Panc1 (cell line): ENCODE measurements around the gene CCDC160. TPM values are rescaled to one million over a fixed set of nuclear protein-coding genes. Genes with fewer than 3 reads are reported as not detected.

Experiments
- ATAC-seq: fragments of 200-7000 bp; cut with Tn5 transposase; 2 replicates; pipeline ENCODE4 v1.9.1; 2020; ENCODE audit warnings: mild to moderate bottlenecking, moderate library complexity
- BruUV-seq: library from RNA; stranded (reverse); fragments of 400-500 nt; replicated peaks from 2 replicates; lab custom pipeline; 2021; lab: Mats Ljungman, UMichigan
- CTCF ChIA-PET: fragments of 300-600 bp; sonication (Branson Sonifier 250); formaldehyde crosslinking; loops from one replicate; lab custom pipeline; 2022; ENCODE audit warnings: antibody characterized with exemption; lab: Charles Lee
- POLR2A ChIA-PET: fragments of 300-600 bp; sonication (Branson Sonifier 250); formaldehyde crosslinking; loops from one replicate; lab custom pipeline; 2022; ENCODE audit warnings: antibody characterized with exemption; lab: Charles Lee
- DNase-seq: peaks from one replicate; pipeline ENCODE4 v3.0.0-alpha.2; 2010; ENCODE audit warnings: low read depth, low spot score
- H3K27ac ChIP-seq: 2 replicates; pipeline ENCODE4 v1.5.1; 2011; ENCODE audit warnings: mild to moderate bottlenecking, low read length, inconsistent platforms
- H3K27me3 ChIP-seq: fragments of 200-500 bp; sonication (Bioruptor generic); 2 replicates; pipeline ENCODE4 v1.6.0; 2014; ENCODE audit warnings: low read length, inconsistent platforms; ENCODE audit not compliant: control insufficient read depth, insufficient read depth
- H3K36me3 ChIP-seq: fragments of 200-500 bp; sonication (Bioruptor generic); 2 replicates; pipeline ENCODE4 v1.5.1; 2014; ENCODE audit warnings: inconsistent platforms, mild to moderate bottlenecking, low read length, moderate library complexity; ENCODE audit not compliant: control insufficient read depth, insufficient read depth
- H3K4me1 ChIP-seq: 2 replicates; pipeline ENCODE4 v1.5.1; 2011; ENCODE audit warnings: inconsistent platforms, mild to moderate bottlenecking, low read length, moderate library complexity; ENCODE audit not compliant: control insufficient read depth, insufficient read depth
- H3K4me3 ChIP-seq, 2 experiments: 2 replicates each; pipeline ENCODE4 v1.5.1; 2011 to 2012; ENCODE audit warnings: low read depth in 2 of 2, low read length in 2 of 2, mild to moderate bottlenecking in 2 of 2, inconsistent platforms in 1 of 2, moderate library complexity in 1 of 2
- H3K9me3 ChIP-seq: fragments of 200-500 bp; sonication (Bioruptor generic); 2 replicates; pipeline ENCODE4 v1.5.1; 2014; ENCODE audit warnings: low read depth, mild to moderate bottlenecking, inconsistent platforms, low read length, moderate library complexity; ENCODE audit not compliant: control insufficient read depth, insufficient read depth
- POLR2AphosphoS5 ChIP-seq: IDR thresholded peaks from 2 replicates; pipeline ENCODE4 v1.6.1; 2012; ENCODE audit warnings: mild to moderate bottlenecking, low read depth, low read length, moderate library complexity
- REST ChIP-seq, 2 experiments: IDR thresholded peaks; 2 replicates each; pipeline ENCODE4 v1.6.1; 2011 to 2012; ENCODE audit warnings: low read depth in 2 of 2, control low read depth in 1 of 2, low read length in 1 of 2, mild to moderate bottlenecking in 1 of 2, moderate library complexity in 1 of 2; ENCODE audit not compliant: insufficient read depth in 1 of 2
- SIN3A ChIP-seq: IDR thresholded peaks from 2 replicates; pipeline ENCODE4 v1.6.1; 2012; ENCODE audit warnings: low read depth, mild to moderate bottlenecking, low read length, moderate library complexity, borderline replicate concordance; ENCODE audit not compliant: insufficient read depth
- TCF7L2 ChIP-seq: IDR thresholded peaks from 2 replicates; pipeline ENCODE4 v1.6.1; 2011; ENCODE audit warnings: mild to moderate bottlenecking, low read depth, low read length, inconsistent platforms
- in situ Hi-C: cut with HindIII; loops from 2 replicates; pipeline ENCODE4 v1.10.0; 2016; ENCODE audit warnings: low sequenced_read_pairs, low pct_unique_long_range_greater_than_20kb
- intact Hi-C: fragments of 100-400 bp; cut with micrococcal nuclease; formaldehyde crosslinking; loops from one replicate; pipeline ENCODE4 v1.10.0; 2022; ENCODE audit not compliant: unreplicated experiment
- total RNA-seq: library from RNA; stranded (reverse); gene quantifications from one replicate; pipeline ENCODE4 v1.2.1, GENCODE V29; 2021; ENCODE audit not compliant: unreplicated experiment
- TF ChIP-seq, protein P1 (sequence below): fragments of 450-650 bp; IDR thresholded peaks from 2 replicates; pipeline ENCODE4 v1.5.1; 2017; ENCODE audit warnings: mild to moderate bottlenecking

CCDC160 gene
- total RNA-seq, 1 experiment from 2014 or later = not detected

GRCh38 chrX:134240209-134240608 is 3.2 kb downstream of the CCDC160 start:
- intact Hi-C loops (no loop called here), in situ Hi-C loops (no loop called here)
- Histone ChIP-seq H3K27me3 (peaks cover 12% of the 10 kb centered on the region), H3K4me3 (no peak overlapping the region), H3K27ac (no peak overlapping the region), H3K9me3 (no peaks in the 10 kb centered on the region), H3K36me3 (no peaks in the 10 kb centered on the region), H3K4me1 (no peaks in the 10 kb centered on the region)
- POLR2A ChIA-PET = no interaction called here
- CTCF ChIA-PET = no interaction called here
- ATAC-seq = no peak
- no peak for DNase-seq
- BruUV-seq = no TSS peak
- TF ChIP-seq POLR2AphosphoS5 (no peak), REST (IDR thresholded peaks at IDR 0.05; ENCODE audit: insufficient read depth in 1 of 2, low read depth in 2 of 2, low read length in 1 of 2) (no peak), SIN3A (no peak), TCF7L2 (no peak)
- TF ChIP-seq, protein P1, sequence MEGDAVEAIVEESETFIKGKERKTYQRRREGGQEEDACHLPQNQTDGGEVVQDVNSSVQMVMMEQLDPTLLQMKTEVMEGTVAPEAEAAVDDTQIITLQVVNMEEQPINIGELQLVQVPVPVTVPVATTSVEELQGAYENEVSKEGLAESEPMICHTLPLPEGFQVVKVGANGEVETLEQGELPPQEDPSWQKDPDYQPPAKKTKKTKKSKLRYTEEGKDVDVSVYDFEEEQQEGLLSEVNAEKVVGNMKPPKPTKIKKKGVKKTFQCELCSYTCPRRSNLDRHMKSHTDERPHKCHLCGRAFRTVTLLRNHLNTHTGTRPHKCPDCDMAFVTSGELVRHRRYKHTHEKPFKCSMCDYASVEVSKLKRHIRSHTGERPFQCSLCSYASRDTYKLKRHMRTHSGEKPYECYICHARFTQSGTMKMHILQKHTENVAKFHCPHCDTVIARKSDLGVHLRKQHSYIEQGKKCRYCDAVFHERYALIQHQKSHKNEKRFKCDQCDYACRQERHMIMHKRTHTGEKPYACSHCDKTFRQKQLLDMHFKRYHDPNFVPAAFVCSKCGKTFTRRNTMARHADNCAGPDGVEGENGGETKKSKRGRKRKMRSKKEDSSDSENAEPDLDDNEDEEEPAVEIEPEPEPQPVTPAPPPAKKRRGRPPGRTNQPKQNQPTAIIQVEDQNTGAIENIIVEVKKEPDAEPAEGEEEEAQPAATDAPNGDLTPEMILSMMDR = no peak

GRCh38 chrX:134241960-134242619 is 5.1 kb downstream of the CCDC160 start:
- in situ Hi-C loops = no loop called here
- ATAC-seq (no peak), DNase-seq (no peak)
- H3K4me1 ChIP-seq = no peaks in the 10 kb centered on the region
- intact Hi-C loops = no loop called here
- BruUV-seq = no TSS peak
- H3K27ac ChIP-seq = no peak overlapping the region
- ChIA-PET POLR2A (no interaction called here), CTCF (no interaction called here)
- no peak overlapping the region for H3K4me3 ChIP-seq
- H3K27me3 ChIP-seq = peaks cover 12% of the 10 kb centered on the region
- no peaks in the 10 kb centered on the region for H3K36me3 ChIP-seq
- TF ChIP-seq REST (IDR thresholded peaks at IDR 0.05; ENCODE audit: insufficient read depth in 1 of 2, low read depth in 2 of 2, low read length in 1 of 2) (no peak), SIN3A (no peak), TCF7L2 (no peak), POLR2AphosphoS5 (no peak)
- TF ChIP-seq, protein P1 = no peak
- no peaks in the 10 kb centered on the region for H3K9me3 ChIP-seq
